Femur (tissue), 1 donor: ENCODE measurements around the gene BMPR2.

Source experiments
- DNase-seq: peaks from one replicate; pipeline ENCODE4 v3.0.0-alpha.2; 2017

The BMPR2 gene

DNA sequence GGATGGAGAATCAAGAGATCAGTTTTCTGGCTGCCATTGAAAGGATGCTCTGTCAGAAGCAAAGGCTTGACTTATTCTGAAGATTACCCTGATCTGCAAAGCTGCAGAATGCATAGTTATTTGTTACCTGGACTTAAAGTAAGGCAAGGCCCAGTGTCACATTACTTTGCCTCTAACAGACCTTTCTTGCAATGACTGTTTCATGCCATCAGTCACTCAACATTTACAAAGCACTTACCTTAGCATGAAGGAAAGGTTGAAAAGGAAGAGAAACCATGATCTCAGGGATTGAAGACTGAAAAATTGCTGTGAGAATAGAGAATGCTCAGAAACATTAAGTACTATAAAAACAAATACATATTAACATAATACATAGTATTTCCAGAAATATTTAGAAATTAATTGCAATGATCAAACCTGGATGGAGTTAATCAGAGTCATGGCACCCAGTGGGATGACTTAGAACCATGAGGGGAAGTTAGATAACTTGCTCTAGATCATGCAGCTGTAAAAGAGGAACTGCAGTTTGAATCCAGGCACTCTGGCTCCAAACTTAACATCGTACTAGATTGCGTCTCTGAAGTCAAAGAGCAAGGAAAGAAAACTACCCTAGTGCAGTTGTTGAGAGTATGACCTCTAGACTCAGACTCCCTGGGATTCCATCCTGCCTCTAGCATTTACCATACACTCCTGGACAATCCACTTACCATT, 232.2 kb downstream of the BMPR2 start:
- DNase-seq = no peak

DNA sequence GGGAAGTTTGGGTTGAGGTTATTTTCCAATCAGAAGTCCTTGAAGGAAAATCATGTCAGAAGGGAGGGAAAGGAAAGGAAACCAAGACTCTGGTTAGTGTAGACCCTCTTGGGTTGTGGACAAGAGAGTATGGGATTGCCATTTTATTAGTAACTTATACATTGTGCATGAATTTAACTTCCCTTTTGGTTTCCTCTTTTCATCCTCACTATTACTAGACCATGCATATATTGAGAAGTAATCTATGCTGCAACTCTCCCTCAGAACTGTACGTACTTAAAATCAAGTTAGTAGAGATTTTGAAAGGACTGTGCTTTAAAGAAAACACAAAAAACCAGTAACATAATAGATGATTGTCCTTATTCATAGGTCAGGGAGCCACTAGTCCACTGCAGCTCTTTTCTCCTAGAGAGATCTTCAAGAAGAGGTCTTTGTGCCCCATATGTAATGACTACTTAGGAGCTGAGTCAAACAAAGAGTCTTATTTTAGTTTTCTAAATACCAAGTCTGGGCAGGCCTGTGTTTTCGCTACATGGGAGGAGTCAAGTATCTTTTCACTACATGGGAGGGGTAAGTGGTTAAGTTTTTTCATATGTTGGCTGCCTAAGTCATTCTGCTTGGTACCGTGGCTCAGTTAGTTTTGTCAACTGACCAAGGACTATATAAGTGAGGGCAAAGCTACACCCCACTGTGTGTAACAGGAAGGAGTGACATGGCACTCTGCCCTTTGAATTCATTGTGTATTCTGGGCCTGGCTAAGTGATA, 233.4 kb downstream of the BMPR2 start:
- no peak for DNase-seq

- DNase-seq = no peak
Measured at GRCh38 chr2:202610380-202610779, 234.3 kb downstream of the BMPR2 start.

DNA sequence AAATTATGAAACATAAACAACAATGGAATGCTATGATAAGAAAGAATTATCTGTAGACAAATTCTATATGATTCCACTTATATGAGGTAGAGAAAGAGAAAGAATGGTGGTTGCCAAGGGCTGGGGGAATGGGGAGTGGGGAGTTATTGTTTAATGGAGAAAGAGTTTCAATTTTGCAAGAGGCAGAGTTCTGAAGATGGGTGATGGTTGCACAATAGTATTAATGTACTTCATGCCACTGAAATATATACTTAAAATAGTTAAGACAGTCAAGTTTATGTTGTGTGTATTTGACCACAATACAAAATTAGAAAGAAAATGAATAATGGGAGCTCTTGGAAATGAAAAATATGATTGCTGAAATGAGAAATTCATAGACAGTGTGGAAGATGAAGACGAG, 236.0 kb downstream of the BMPR2 start:
- DNase-seq = no peak

DNA sequence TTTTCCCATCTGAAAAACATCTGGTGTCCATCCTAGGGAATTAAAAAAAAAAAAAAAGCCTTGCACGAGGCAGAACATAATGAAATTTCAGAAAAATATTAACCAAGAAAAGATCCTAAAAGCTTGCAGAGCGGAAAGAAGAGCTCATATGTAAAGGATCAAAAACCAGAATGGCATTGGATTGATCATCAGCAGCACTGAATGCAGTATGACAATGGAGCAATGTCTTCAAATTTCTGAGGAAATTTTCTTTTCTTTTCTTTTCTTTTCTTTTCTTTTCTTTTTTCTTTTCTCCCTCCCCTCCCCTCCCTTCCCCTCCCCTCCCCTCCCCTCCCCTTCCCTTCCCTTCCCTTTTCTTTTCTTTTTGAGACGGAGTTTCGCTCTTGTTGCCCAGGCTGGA, 237.4 kb downstream of the BMPR2 start:
- no peak for DNase-seq
